Prostate gland (tissue), 2 donors: ENCODE data around the gene GBE1. TPM values are rescaled to one million over a fixed set of nuclear protein-coding genes. Genes with fewer than 3 reads are reported as not detected.

Experiments used
- DNase-seq: peaks from one replicate; pipeline ENCODE4 v3.0.0-alpha.2; 2019; ENCODE audit warnings: low spot score
- H3K27ac ChIP-seq, 2 donors: fragments of 200-600 bp; sonication (generic); 2 replicates each; pipeline ENCODE4 v1.5.1; 2017 to 2019
- H3K27me3 ChIP-seq: fragments of 200-600 bp; sonication (generic); replicated peaks from 2 replicates; pipeline ENCODE4 v1.5.1; 2019; ENCODE audit not compliant: insufficient read depth
- H3K36me3 ChIP-seq, 2 donors: fragments of 200-600 bp; sonication (generic); 1 replicate in 1 of 2; 2 replicates in 1 of 2; pipeline versions ENCODE4 v1.5.1 to v1.8.1; 2017 to 2019
- H3K4me1 ChIP-seq: fragments of 200-600 bp; sonication (generic); replicated peaks from 2 replicates; pipeline ENCODE4 v1.5.1; 2019
- H3K4me3 ChIP-seq, 2 donors: fragments of 200-600 bp; sonication (generic); 2 replicates each; pipeline ENCODE4 v1.5.1; 2017 to 2019
- H3K9me3 ChIP-seq: fragments of 200-600 bp; sonication (generic); 2 replicates; pipeline ENCODE4 v1.5.1; 2017
- POLR2A ChIP-seq: fragments of 450-650 bp; IDR thresholded peaks from one replicate; pipeline ENCODE4 v1.6.1; 2016; ENCODE audit warnings: antibody characterized with exemption, mild to moderate bottlenecking
- POLR2AphosphoS5 ChIP-seq: sonication (generic); formaldehyde crosslinking; IDR thresholded peaks from one replicate; pipeline ENCODE4 v1.6.1; 2017; ENCODE audit warnings: antibody characterized with exemption
- WGBS: methylation state at CpG from one replicate; pipeline ENCODE4 v1.1.5; 2018; 5-methylcytosine and 5-hydroxymethylcytosine counted together
- intact Hi-C: fragments of 100-400 bp; cut with DNase I; formaldehyde crosslinking; loops from one replicate; pipeline ENCODE4 v1.14.2; 2022
- total RNA-seq, 2 donors: library from RNA; depleted of rRNA; stranded (reverse); fragments of >200 nt; gene quantifications; one replicate each; pipeline ENCODE4 v1.1.0, GENCODE V29; 2016
- TF ChIP-seq, protein P1 (sequence below), 4 experiments: fragments of 200-600 bp in 2 of 4; fragments of 450-650 bp in 2 of 4; sonication (generic) in 2 of 4; IDR thresholded peaks; 1 replicate in 3 of 4; 2 replicates in 1 of 4; pipeline ENCODE4 v1.5.1; 2016 to 2019; ENCODE audit warnings: antibody characterized with exemption in 4 of 4, mild to moderate bottlenecking in 2 of 4, moderate library complexity in 2 of 4

Gene GBE1
- total RNA-seq, 2 donors from 2014 or later: 15.8 to 18.3 TPM

DNA sequence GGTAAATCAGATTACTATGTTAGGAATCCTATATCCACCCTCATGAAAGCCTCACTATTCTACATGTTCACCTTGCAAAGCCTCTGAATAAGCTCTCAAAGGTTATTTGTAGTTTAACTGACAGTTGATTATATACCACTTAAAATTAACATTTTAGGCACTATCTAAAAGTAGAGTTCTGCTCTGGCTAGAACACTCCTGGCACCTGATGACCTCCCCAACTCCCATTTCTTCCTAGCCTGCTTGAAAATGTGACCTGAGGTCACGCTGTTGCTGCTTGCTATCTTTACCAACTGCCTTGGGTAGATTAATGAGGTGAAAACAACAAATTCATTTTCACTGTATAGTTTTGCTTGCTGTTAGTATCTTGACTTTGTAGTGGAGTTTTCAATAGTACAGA is 220.7 kb downstream of the GBE1 start:
- Histone ChIP-seq H3K27ac (no peak overlapping the region), H3K4me3 (no peak overlapping the region), H3K36me3 (no peaks in the 10 kb centered on the region), H3K4me1 (no peaks in the 10 kb centered on the region), H3K27me3 (no peaks in the 10 kb centered on the region), H3K9me3 (no peaks in the 10 kb centered on the region)
- 93% methylated on average over 1 of the region's 1 CpG for WGBS
- no peak for DNase-seq
- intact Hi-C loops: no loop called here
- TF ChIP-seq, protein P1, sequence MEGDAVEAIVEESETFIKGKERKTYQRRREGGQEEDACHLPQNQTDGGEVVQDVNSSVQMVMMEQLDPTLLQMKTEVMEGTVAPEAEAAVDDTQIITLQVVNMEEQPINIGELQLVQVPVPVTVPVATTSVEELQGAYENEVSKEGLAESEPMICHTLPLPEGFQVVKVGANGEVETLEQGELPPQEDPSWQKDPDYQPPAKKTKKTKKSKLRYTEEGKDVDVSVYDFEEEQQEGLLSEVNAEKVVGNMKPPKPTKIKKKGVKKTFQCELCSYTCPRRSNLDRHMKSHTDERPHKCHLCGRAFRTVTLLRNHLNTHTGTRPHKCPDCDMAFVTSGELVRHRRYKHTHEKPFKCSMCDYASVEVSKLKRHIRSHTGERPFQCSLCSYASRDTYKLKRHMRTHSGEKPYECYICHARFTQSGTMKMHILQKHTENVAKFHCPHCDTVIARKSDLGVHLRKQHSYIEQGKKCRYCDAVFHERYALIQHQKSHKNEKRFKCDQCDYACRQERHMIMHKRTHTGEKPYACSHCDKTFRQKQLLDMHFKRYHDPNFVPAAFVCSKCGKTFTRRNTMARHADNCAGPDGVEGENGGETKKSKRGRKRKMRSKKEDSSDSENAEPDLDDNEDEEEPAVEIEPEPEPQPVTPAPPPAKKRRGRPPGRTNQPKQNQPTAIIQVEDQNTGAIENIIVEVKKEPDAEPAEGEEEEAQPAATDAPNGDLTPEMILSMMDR (IDR thresholded peaks at IDR 0.05): no peak

DNA sequence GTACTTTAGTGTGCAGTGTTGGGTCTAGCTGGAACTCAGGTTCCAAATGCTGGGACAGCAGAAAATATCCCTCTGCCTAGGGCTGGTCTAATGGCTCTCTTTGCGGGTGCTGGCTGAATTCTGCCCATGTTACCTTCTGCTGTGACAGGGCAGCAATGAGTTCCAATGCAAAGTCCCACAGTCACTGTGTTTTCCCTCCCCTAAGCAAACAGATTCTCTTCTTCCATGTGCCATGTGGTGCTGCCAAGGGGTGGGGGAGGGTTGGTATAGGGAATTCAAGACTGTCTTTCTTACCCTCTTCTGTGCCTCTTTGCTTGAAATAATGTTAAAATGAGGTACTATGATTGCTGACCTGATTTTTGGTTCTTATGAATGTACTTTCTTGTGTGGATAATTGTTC is 229.6 kb downstream of the GBE1 start:
- no peaks in the 10 kb centered on the region for H3K4me1 ChIP-seq
- no peaks in the 10 kb centered on the region for H3K9me3 ChIP-seq
- no peaks in the 10 kb centered on the region for H3K27me3 ChIP-seq
- H3K27ac ChIP-seq: no peak overlapping the region
- DNase-seq: no peak
- H3K4me3 ChIP-seq: no peak overlapping the region
- WGBS: 100% methylated on average over 1 of the region's 1 CpG
- no peak for TF ChIP-seq POLR2AphosphoS5
- no peak for TF ChIP-seq POLR2A
- TF ChIP-seq, protein P1 (IDR thresholded peaks at IDR 0.05): no peak
- H3K36me3 ChIP-seq: no peaks in the 10 kb centered on the region
- intact Hi-C loops: no loop called here

DNA sequence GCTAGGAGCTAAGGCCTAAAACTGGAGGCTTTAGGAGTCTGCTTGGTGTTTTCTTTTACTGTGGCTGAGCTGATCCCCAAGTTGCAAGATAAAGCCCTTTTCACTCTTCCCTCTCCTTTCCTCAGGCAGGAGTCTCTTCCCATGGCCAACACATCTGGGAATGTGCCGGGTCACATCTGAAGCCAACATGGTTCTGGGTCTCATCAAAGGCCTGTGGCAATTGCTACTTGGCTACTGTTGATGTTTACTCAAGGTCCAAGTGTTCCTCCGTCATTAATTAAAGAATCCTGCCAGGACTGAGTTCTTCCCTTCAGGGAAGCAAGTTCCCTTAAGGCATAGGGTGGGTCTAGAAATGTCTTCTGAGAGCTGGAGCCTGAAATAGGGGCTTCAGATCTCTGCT is 230.2 kb downstream of the GBE1 start:
- Histone ChIP-seq H3K4me1 (no peaks in the 10 kb centered on the region), H3K27me3 (no peaks in the 10 kb centered on the region), H3K9me3 (no peaks in the 10 kb centered on the region), H3K27ac (no peak overlapping the region), H3K4me3 (no peak overlapping the region), H3K36me3 (no peaks in the 10 kb centered on the region)
- 75% methylated on average over 2 of the region's 2 CpGs for WGBS
- intact Hi-C loops: no loop called here
- TF ChIP-seq POLR2A: no peak
- TF ChIP-seq, protein P1 (IDR thresholded peaks at IDR 0.05): no peak
- no peak for TF ChIP-seq POLR2AphosphoS5
- DNase-seq: no peak

DNA sequence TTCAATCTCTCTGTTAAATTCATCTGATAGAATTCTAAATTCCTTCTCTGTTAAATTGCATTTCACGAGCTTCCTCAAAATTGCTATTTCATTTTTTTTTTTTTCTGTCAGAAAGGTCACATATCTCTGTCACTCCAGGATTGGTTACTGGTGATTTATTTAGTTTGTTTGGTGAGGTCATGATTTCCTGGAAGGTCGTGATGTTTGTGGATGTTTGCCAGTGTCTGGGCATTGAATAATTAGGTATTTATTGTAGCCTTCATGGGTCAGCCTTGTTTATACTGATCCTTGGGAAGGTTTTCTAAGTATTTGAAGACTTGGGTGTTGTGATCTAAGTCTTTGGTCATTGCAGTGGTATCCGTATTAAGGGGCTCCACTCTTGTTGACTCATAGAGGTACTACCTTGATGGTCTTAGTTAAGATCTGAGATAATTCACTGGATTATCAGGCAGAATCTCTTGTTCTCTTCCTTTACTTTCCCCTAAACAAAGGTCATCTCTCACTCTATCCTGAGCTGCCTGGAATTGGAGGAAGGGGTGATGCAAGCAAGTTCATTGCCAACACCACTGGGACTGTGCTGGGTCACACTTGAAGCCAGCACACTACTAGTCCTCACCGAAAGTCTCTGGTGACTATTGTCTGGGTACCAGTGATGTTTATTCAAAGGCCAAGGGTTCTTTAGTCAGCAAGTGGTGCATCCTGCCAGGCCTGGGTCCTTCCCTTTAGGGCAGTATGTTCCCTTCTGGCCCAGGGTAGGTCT is 231.1 kb downstream of the GBE1 start:
- Histone ChIP-seq H3K4me1 (no peaks in the 10 kb centered on the region), H3K4me3 (no peak overlapping the region), H3K27ac (no peak overlapping the region), H3K27me3 (no peaks in the 10 kb centered on the region), H3K9me3 (no peaks in the 10 kb centered on the region), H3K36me3 (no peaks in the 10 kb centered on the region)
- intact Hi-C loops: no loop called here
- no peak for TF ChIP-seq POLR2A
- TF ChIP-seq POLR2AphosphoS5: no peak
- TF ChIP-seq, protein P1 (IDR thresholded peaks at IDR 0.05): no peak
- no peak for DNase-seq
- 79% methylated on average over 4 of the region's 4 CpGs for WGBS

DNA sequence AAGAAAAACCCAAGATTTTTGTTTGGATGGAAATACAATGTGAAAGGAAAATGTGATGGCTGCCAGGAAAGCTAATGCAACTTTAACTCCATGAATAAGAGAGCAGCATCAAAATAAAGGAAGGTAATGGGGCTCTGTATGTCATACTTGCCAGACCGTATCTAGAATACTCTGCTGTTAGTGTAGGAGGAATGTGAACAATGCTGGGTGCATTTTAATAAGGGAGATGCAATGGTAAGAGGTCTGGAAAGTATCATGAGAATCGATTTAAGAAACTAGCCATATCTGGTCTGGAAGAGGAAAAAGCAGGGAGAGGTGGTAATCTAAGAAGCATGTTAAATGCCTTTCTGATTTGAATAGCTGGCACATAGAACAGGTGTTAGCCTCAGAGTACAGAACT is 239.6 kb downstream of the GBE1 start:
- no peak for DNase-seq
- H3K9me3 ChIP-seq: no peaks in the 10 kb centered on the region
- no peak overlapping the region for H3K4me3 ChIP-seq
- TF ChIP-seq POLR2A: no peak
- TF ChIP-seq, protein P1 (IDR thresholded peaks at IDR 0.05): no peak
- 84% methylated on average over 2 of the region's 2 CpGs for WGBS
- H3K27ac ChIP-seq: no peak overlapping the region
- no peaks in the 10 kb centered on the region for H3K27me3 ChIP-seq
- no peaks in the 10 kb centered on the region for H3K36me3 ChIP-seq
- intact Hi-C loops: no loop called here
- no peaks in the 10 kb centered on the region for H3K4me1 ChIP-seq
